SU-DHL-6 (cell line): ENCODE results near the gene CD200R1L.

Source experiments
- H2AFZ ChIP-seq: fragments of 200-600 bp; sonication (generic); 2 replicates; pipeline ENCODE4 v1.6.1; 2014; ENCODE audit warnings: low read depth, mild to moderate bottlenecking, moderate library complexity, mixed read lengths, antibody characterized with exemption, low read length; ENCODE audit not compliant: severe bottlenecking
- H3F3A ChIP-seq: fragments of 200-600 bp; shearing (Covaris generic); 2 replicates; pipeline ENCODE4 v1.6.0; 2016; ENCODE audit warnings: antibody characterized with exemption, mild to moderate bottlenecking; ENCODE audit not compliant: insufficient read depth
- H3K27ac ChIP-seq: fragments of 200-600 bp; sonication (generic); 2 replicates; pipeline ENCODE4 v1.5.1; 2016; ENCODE audit warnings: low read depth, mild to moderate bottlenecking, low read length, moderate library complexity, mixed read lengths
- H3K27me3 ChIP-seq: fragments of 200-600 bp; sonication (generic), shearing (Covaris generic); 2 replicates; pipeline ENCODE4 v1.6.0; 2014; ENCODE audit warnings: mild to moderate bottlenecking, low read length
- H3K36me3 ChIP-seq: fragments of 200-600 bp; sonication (generic); 2 replicates; pipeline ENCODE4 v1.6.1; 2014; ENCODE audit warnings: mild to moderate bottlenecking, low read length, mixed read lengths
- H3K4me2 ChIP-seq: fragments of 300-600, 200-600 bp; shearing (Covaris generic), sonication (generic); 2 replicates; pipeline ENCODE4 v1.6.0; 2014; ENCODE audit warnings: low read length, low read depth, mild to moderate bottlenecking; ENCODE audit not compliant: poor library complexity, severe bottlenecking
- H3K4me3 ChIP-seq: fragments of 200-600 bp; sonication (generic); 2 replicates; pipeline ENCODE4 v1.5.1; 2014; ENCODE audit warnings: antibody characterized with exemption, low read length, mild to moderate bottlenecking, mixed read lengths; ENCODE audit not compliant: insufficient read depth, poor library complexity, severe bottlenecking
- H3K79me2 ChIP-seq: fragments of 200-600 bp; sonication (generic); 2 replicates; pipeline ENCODE4 v1.6.1; 2014; ENCODE audit warnings: mild to moderate bottlenecking, low read length, moderate library complexity; ENCODE audit not compliant: insufficient read depth
- H3K9ac ChIP-seq: fragments of 200-600 bp; sonication (generic); 2 replicates; pipeline ENCODE4 v1.7.0; 2014; ENCODE audit warnings: mild to moderate bottlenecking, low read length
- H3K9me2 ChIP-seq: fragments of 200-600 bp; sonication (generic); replicated peaks from 2 replicates; pipeline ENCODE4 v1.6.1; 2014; ENCODE audit warnings: low read length; ENCODE audit not compliant: insufficient read depth
- H3K9me3 ChIP-seq: fragments of 200-600 bp; sonication (generic); 2 replicates; pipeline ENCODE4 v1.6.1; 2014; ENCODE audit warnings: low read length, mixed read lengths; ENCODE audit not compliant: insufficient read depth
- H4K20me1 ChIP-seq: fragments of 200-600 bp; sonication (generic); 2 replicates; pipeline ENCODE4 v1.6.1; 2014; ENCODE audit warnings: low read depth, mild to moderate bottlenecking, antibody characterized with exemption, low read length, moderate library complexity, mixed read lengths
- EZH2phosphoT487 ChIP-seq: fragments of 200-600 bp; sonication (generic), shearing (Covaris generic); conservative IDR thresholded peaks from 2 replicates; pipeline ENCODE4 v1.6.1; 2018; ENCODE audit warnings: mild to moderate bottlenecking, antibody characterized with exemption, low read length, moderate library complexity, mixed read lengths
- TF ChIP-seq, protein P1 (sequence below): fragments of 200-600 bp; sonication (generic); IDR thresholded peaks from one replicate; pipeline ENCODE4 v1.5.1; 2017; ENCODE audit warnings: antibody characterized with exemption, mild to moderate bottlenecking, low read length, moderate library complexity; ENCODE audit not compliant: insufficient read depth, poor library complexity, severe bottlenecking

Gene CD200R1L

GRCh38 chr3:112789787-112790186 lies 56.9 kb downstream of the CD200R1L start:
- H3K4me2 ChIP-seq: no peak overlapping the region
- H4K20me1 ChIP-seq: no peaks in the 10 kb centered on the region
- no peak overlapping the region for H3K9ac ChIP-seq
- H3K9me2 ChIP-seq: no peaks in the 10 kb centered on the region
- no peak overlapping the region for H2AFZ ChIP-seq
- no peaks in the 10 kb centered on the region for H3K36me3 ChIP-seq
- H3F3A ChIP-seq: no peaks in the 10 kb centered on the region
- H3K27ac ChIP-seq: no peak overlapping the region
- no peaks in the 10 kb centered on the region for H3K79me2 ChIP-seq
- TF ChIP-seq, protein P1, sequence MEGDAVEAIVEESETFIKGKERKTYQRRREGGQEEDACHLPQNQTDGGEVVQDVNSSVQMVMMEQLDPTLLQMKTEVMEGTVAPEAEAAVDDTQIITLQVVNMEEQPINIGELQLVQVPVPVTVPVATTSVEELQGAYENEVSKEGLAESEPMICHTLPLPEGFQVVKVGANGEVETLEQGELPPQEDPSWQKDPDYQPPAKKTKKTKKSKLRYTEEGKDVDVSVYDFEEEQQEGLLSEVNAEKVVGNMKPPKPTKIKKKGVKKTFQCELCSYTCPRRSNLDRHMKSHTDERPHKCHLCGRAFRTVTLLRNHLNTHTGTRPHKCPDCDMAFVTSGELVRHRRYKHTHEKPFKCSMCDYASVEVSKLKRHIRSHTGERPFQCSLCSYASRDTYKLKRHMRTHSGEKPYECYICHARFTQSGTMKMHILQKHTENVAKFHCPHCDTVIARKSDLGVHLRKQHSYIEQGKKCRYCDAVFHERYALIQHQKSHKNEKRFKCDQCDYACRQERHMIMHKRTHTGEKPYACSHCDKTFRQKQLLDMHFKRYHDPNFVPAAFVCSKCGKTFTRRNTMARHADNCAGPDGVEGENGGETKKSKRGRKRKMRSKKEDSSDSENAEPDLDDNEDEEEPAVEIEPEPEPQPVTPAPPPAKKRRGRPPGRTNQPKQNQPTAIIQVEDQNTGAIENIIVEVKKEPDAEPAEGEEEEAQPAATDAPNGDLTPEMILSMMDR: no peak
- TF ChIP-seq EZH2phosphoT487: no peak
- no peaks in the 10 kb centered on the region for H3K9me3 ChIP-seq
- H3K4me3 ChIP-seq: no peak overlapping the region
- H3K27me3 ChIP-seq: no peaks in the 10 kb centered on the region

GRCh38 chr3:112786881-112787579 lies 59.6 kb downstream of the CD200R1L start:
- H3F3A ChIP-seq: no peaks in the 10 kb centered on the region
- H3K9me2 ChIP-seq: no peaks in the 10 kb centered on the region
- TF ChIP-seq, protein P1: no peak
- no peak for TF ChIP-seq EZH2phosphoT487
- H3K4me2 ChIP-seq: no peak overlapping the region
- no peak overlapping the region for H3K27ac ChIP-seq
- no peaks in the 10 kb centered on the region for H3K9me3 ChIP-seq
- H2AFZ ChIP-seq: no peak overlapping the region
- H3K27me3 ChIP-seq: no peaks in the 10 kb centered on the region
- H3K79me2 ChIP-seq: no peaks in the 10 kb centered on the region
- no peak overlapping the region for H3K4me3 ChIP-seq
- no peak overlapping the region for H3K9ac ChIP-seq
- no peaks in the 10 kb centered on the region for H3K36me3 ChIP-seq
- no peaks in the 10 kb centered on the region for H4K20me1 ChIP-seq

GRCh38 chr3:112786002-112786590 lies 60.6 kb downstream of the CD200R1L start:
- H3F3A ChIP-seq: no peaks in the 10 kb centered on the region
- no peaks in the 10 kb centered on the region for H4K20me1 ChIP-seq
- H3K27ac ChIP-seq: no peak overlapping the region
- H3K9me3 ChIP-seq: no peaks in the 10 kb centered on the region
- no peak overlapping the region for H3K9ac ChIP-seq
- H3K4me2 ChIP-seq: no peak overlapping the region
- TF ChIP-seq, protein P1: no peak
- TF ChIP-seq EZH2phosphoT487: no peak
- H2AFZ ChIP-seq: no peak overlapping the region
- no peaks in the 10 kb centered on the region for H3K79me2 ChIP-seq
- no peaks in the 10 kb centered on the region for H3K9me2 ChIP-seq
- no peaks in the 10 kb centered on the region for H3K27me3 ChIP-seq
- no peak overlapping the region for H3K4me3 ChIP-seq
- no peaks in the 10 kb centered on the region for H3K36me3 ChIP-seq
